GM04503 (cell line): ENCODE results near the gene SLC7A5.
"Not testable (repeated sequence)": the region's sequence is repeated elsewhere in the genome, so short reads cannot be mapped to it uniquely, and the experiment has no call there.

Experiments used
- DNase-seq: peaks from one replicate; pipeline ENCODE4 v3.0.0-alpha.2; 2012; ENCODE audit warnings: low read depth

SLC7A5 gene

DNA sequence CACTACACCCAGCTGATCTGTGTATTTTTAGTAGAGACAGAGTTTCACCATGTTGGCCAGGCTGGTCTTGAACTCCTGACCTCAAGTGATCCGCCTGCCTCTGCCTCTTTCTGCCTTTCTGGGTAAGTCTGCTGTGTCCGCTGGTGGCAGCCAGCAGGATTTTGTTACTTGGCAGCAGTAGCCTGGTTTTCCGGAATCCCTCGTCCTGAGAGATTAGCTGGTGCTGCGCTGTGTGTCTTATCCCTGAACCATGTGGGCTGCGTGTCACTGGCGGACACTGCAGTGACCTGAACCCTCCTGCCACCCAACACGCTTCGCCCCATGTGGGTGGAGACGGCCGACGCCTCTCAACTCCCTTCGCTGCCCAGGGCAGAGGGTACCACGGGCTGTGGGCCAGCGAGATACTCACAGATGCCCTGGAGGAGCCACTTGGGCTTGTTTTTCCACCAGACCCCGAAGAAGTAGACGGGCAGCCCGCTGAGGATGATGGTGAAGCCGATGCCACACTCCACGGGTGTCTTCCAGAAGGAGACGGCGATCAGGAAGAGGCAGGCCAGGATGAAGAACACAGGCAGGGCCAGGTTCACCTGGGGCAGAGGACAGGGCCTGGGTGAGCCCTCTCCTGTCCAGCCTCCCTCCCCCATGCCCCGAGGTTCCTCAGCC, 35.2 kb downstream of the SLC7A5 start:
- DNase-seq, result no peak

DNA sequence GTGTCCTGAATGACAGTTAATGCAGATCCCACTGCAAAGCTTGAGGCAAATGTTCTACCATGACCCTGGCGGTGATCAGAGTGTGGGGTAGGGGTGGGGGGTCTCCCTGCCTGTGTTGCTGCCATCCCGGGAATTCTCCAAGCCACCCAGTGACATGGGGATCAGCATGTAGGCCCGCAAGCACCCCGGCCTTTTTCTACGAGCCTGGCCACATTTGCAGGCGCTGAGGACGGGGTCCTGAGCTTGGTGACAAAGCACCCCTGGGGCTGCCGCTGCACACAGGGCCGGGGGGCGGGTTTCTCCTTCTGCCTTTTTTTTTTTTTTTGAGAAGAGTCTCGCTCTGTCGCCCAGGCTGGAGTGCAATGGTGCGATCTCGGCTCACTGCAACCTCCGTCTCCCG, 35.8 kb downstream of the SLC7A5 start:
- no peak for DNase-seq

DNA sequence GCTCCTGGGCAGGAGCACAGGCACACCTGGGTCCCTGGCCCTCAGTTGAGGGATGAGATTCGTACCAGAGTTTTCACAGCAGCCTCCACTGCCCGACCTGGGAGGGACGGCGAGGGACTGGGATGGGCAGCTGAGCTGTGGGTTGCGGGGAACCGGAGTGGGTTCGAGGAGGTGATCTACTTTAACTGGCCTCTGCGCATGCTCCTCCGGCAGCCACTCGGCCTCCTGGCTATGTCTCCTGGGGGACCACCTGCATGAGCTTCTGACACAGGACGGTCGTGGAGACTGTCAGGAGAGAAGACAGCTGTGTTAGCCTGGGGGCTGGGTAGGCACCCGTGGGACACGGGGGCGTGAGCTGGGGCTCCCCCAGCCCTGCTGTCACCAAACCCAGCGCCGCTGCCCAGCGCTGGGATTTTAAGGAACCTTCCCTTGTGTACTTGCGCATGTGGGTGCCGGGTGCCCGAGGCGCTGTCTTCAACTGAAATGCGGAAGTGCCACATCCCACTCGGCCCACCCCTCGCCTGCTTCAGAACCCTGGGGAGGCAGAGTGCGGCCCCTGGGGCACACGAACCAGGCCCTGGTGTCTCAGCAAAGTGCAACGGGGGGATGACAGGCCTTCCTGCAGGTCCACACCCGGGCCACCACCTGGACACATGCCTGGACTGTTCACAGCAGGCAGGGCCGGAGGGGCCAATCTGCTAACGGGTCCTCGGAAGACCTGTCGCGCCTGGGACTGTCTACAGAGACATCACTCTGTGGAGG, 36.4 kb downstream of the SLC7A5 start:
- no peak for DNase-seq

DNA sequence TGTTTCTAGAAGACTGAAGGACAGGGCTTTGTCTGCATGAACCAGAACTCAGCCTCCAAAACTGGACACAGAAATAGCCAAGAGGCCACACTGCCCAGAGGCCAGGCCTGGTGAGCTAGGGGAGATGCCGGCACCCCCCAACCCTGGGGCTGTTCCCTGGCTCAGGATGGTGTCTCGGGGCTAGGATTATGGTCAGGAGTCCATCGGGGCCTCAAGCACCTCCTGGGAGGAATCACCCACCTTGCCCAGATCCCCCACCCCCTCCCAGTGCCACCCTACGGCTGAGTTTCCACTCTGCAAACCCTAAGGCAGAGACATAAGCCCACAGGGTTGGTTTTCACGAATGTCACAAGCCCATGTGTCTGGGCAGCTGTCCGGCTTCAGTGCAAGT, 37.2 kb downstream of the SLC7A5 start:
- DNase-seq, result no peak

DNA sequence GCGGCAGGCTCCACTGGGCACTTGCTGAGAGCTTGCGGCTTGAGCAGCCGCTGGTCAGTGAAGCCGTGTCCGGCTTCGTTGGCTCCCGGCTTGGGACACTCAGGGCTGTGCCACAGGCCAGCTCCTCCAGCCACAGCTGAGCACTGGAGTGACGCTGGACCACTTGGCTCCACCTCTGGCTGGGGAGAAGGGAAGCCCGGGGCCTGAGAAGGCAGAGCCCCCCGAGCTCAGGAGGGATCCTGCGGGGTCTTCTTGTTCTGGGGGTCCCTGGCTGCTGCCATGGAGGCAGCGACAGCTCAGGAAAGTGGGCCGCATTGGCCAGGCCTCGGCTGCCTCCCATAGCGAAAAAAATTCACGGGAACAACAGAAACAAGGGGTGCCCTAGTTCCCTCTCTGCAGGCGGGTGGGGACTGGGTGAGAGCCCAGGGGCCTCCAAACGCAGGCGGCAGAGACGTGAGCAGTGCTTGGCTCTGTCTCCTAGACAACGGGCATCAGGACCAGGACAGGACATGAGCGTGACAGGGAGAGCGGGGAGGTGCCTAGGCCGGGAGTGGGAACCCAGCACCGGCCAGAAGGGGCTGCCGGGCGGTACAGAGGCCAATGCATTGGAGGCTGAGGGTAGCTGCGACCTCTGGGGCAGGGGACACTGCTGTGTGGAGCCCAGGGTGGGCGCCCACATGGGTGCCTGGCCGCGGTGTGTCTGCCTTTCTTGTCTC, 37.7 kb downstream of the SLC7A5 start:
- no peak for DNase-seq

DNA sequence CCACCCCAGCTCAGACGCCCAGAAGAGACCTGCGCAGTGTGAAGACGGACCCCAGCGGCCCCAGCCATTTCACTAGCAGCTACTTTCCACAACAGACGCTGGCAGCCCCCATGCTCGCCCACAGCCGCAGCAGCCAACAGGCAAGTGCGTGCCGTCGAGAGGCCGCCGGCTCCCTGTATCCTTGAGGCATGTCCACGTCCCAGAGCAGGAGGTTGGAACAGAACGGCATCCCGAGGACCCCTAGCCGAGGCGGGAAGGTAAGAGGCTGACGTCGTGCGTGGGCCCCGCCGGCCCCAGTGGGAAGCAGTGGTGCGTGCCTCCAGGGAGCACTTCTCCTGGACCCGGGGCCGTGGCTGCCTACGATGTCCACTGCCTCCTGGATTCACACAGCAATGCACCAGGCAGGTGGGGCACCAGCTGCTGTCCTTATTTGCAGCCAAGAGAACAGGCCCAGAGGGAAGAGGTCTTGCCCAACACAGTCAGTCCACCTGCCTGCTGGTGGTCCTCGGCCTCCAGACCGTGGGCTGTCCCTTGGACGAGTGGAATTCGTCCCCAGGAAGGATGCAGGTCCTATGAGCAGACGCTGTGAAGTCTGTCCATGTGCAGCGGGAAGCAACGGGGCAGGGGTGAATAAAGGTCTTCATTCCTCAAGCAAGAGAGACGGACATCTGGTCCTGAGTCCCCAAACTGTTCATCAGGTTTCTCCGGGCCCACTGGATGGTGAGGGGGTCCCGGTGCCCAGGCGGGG, 38.5 kb downstream of the SLC7A5 start:
- DNase-seq, result no peak

DNA sequence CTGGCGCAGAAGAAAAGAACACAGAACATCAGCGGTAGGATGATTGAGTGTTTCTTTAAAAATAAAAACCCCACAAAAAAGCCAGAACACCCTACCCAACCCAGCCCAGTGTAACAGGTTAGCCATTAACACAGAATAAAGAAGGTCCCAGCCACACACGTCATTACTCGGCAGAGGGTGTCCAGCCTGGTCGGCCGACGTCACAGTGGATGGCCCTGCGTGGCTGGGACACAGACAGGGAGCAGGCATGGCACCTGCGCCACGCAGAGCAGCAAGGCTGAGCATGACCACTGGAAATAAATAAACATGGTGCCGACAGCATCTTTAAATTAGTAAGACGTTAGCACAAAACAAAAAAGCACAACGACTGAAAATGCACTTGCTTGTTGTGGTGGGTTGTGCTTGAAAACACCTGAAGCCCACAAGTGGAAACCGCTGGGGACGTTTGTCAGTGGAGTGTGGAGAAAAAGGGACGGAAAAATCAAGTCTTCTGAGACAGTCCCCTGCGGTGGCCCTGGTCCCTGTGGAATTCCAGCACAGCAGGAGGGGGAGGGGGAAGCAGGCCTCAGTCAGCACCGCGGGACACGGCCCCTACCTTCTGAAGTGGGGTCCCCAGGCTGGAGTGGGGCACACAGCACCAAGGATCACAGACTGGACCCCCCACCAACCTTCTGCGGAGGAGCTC, 39.2 kb downstream of the SLC7A5 start:
- DNase-seq, result no peak

DNA sequence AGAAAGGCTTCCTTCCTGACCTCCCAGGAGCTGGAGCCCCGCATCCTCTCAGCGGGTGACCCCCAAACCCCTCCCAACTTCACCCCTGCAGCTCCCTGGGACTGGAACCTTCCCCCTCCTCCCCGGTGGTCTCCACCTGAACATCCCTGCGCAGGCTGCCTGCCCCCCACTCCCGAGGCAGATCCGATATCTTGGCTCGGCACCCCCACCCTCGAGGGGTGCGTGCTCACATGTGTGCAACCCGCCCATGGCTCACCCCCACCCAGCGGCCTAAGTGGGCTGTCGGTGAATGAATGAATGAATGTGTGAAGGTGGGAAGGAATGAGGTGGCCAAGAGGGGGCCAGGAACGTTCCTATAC, 39.7 kb downstream of the SLC7A5 start:
- DNase-seq, result no peak

DNA sequence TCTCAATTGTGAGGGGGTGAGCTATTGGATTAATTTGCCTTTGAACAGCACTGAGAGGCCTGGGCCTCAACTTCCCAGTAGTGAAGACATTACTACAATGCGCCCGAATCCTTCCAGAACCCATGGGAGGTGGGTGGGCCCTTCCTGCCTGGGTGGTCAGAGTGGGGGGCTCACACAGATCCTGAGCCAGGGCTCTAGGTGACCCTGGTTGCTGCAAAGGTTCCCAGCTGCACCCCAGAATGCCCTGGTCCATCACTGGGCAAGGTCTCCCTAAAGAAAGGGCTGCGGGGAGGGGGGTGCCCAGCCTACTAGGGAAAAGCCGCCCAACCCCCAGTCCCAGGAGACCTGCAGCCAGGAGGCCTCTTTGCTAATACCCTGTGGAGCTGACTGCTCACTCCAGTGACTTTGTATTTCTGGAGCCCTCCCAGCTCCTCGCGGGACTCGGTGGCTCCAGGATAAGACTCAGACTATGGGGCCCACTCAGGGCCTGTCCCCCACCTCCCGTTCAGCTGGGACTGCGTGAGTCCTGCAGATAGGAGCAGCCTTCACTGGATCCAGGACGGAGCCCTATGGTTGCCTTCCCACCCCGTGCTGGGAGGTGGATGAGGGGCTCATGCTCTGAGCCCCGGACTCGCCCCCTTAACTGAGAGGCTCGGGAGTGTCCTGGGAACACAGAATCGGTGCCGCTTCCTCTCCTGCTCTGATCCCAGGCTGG, 40.2 kb downstream of the SLC7A5 start:
- DNase-seq, result no peak

DNA sequence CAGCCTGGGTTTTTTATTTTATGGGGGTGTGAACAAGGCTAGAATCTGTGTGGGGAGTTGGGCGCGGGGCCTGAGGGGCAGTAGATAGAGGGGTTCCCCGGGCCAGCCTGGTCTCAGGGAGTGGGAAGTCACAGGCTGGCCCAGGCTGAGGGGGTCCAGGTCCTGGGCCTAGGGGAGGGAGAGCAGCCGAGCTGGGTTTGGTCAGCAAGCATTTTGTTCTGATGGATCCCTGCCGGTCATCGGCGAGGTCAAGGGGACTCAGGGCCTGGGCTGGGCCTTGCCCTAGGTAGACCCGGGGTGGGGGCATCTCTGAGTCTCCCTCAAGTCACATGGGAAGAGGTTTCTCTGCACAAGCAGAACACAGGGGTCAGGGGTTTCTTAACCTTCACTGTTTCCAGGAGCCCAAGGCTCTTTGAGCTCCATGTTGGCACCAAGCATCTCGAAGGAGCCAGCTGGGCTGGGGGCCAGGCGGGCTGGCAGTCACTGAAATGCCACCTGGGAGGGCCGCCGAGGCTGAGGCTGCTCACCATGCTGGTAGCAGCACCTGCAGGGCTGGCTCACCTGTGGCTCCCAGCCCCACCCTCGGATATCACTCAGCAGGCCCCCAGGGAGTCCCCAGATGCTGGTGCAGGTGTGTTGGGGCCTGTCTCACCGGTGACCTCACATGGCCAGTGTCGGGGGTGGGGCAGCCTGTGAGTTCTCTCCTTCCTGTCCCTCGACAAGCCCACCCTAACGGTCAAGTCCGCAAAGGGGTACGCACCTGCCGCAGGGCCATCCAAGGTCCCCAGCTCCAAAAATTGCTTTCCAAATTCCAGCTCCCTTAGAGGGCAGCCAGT, 41.0 kb downstream of the SLC7A5 start:
- DNase-seq, result no peak

DNA sequence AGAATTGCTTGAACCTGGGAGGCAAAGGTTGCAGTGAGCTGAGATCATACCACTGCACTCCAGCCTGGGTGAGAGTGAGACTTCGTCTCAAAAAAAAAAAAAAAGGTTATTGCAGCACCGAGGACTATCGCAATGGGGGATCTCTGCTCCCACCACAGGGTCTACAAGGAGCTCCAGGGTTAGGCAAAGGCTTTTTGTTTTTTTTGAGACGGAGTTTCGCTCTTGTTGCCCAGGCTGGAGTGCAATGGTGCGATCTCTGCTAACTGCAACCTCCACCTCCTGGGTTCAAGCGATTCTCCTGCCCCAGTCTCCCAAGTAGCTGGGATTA, 41.8 kb downstream of the SLC7A5 start:
- DNase-seq, result not testable (repeated sequence)

DNA sequence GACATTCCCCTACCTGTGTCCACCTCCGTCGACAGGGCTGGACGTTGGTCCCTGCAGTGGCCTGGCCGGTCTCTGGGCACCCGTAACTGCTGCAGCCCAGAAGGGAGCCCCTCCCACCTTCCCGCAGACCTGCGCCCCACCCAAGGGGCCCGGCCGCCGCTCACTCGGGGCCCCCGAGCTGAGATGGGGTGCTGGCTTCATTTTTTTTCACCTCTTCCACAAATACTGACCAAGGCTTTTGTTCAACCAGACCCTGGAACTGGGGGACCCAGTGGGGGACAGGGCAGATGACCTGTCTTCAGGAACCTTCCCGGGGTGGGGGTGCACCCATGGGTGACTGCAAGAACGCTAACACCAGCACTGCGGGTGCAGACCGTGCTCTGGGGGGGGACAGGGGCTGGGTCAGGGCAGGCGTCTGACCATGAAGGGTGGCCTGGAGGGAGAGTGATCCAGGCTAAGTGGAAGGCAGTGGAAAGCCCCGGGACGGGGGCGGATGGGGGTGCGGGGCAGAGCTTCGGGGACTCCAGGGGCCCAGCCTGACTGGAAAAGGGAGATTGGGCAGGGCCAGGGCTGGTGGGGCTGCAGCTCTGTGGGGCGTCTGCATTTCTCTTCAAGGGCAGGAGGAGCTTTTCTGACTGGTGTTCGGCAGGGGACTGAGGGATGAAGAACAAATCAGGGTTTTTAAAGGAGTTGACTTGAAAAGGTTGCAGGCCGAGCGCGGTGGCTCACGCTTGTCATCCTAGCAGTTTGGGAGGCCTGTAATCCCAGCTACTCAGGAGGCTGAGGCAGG, 42.3 kb downstream of the SLC7A5 start:
- DNase-seq, result no peak

DNA sequence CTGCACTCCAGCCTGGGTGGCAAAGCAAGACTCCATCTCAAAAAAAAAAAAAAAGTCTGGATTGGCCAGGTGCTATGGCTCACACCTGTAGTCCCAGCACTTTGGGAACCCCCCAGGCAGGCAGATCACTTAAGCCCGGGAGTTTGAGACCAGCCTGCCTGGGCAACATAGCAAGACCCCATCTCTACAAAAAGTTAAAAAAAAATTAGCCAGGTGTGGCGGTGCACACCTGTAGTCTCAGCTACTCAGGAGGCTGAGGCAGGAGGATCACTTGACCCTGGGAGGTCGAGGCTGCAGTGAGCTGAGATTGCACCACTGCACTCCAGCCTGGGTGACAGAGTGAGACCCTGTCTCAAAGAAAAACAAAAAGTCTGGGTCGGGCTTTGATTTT, 42.9 kb downstream of the SLC7A5 start:
- not testable (repeated sequence) for DNase-seq

DNA sequence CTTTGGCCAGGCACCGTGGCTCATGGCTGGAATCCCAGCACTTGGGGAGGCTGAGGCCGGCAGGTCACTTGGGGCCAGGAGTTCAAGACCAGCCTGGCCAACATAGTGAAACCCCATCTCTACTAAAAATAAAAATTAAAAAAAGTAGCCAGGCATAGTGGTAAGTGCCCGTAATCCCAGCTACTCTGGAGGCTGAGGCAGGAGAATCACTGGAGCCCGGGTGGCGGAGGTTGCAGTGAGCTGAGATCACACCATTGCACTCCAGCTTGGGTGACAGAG, 43.5 kb downstream of the SLC7A5 start:
- DNase-seq, result not testable (repeated sequence)

DNA sequence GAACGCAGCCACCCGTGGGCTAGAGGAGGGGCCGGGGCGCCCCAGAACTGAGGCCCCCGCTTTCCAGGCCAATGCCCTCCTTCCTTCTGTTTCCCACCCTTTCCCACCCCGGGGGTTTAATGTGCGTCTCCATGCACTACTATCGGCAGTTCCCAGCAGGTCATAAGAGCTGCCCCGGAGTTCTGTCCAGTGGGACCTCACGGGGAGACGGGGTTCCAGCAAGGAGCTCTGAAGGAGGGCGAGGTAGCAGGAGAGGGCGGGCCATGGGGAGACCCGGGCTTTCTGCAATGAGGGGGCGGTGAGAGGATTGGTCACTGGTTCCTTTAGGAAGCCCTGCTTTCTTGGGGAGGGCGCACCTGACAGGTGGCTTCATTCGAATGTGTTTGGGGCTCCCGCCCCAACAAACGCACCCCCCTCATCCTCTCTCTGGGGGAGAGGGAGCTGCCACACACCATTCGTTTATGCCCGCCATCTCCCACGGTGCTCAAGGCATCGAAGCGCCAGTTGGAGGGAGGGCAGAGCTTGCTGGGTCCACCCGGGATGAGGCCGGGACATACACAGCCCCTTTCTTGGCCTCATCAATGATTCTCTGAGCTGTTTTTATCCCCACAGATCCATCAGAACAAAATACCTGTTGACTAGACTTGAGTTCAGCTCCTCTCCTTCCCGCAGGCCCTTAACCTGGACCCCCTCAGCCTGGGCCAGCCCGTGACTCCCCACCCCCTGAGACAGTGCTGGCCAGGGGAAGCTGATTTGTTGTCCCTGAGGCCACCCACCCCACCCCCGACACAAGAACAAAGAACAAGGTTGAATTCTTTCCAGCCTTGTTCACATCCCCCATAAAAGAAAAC, 44.1 kb downstream of the SLC7A5 start:
- DNase-seq, result no peak

DNA sequence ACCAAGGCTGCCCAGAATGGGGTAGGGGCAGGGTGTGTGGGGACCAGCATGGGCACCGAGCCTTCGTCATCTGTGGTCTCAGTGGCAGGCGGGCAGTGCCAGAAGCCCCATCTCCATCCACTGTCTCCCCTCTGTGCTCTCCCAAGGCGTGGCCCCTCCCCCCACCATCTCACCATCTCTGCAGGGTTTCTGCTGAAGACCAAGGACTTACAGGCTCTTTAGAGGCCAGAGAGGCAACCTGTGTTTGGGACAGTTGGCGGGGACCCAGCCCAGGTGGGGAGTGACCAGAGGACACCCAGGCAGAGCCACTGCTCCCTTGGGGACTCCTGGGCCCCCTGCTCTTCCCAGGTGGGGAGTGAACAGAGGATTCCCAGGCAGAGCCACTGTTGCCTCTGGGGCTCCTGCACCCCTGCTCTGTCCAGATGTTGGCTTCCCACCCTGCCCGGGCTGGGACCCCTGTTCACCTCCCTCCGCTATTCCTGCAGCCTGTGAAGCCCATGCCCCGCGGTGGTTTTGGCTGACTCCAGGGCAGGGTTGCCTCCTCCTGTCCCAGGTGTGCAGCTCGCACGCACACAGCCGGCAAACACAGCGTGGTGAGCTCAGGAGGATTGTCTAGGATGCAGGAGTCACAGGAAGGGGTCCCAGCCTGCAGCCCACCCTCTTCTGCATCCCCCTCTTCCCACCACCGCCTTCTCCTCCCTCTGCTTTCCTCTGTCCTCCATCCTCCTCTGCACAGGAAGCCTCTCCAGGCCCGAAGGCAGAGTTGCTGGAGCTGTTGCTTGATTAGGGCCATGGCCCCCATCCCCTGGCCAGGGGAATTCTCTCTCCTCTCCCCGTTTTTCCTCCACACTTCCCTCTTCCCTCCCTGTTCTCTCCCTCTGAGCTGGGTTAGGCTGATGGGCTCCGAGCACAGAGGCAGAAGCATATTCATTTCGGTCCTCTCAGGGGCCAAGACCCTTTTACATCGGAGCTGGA, 45.0 kb downstream of the SLC7A5 start:
- no peak for DNase-seq

DNA sequence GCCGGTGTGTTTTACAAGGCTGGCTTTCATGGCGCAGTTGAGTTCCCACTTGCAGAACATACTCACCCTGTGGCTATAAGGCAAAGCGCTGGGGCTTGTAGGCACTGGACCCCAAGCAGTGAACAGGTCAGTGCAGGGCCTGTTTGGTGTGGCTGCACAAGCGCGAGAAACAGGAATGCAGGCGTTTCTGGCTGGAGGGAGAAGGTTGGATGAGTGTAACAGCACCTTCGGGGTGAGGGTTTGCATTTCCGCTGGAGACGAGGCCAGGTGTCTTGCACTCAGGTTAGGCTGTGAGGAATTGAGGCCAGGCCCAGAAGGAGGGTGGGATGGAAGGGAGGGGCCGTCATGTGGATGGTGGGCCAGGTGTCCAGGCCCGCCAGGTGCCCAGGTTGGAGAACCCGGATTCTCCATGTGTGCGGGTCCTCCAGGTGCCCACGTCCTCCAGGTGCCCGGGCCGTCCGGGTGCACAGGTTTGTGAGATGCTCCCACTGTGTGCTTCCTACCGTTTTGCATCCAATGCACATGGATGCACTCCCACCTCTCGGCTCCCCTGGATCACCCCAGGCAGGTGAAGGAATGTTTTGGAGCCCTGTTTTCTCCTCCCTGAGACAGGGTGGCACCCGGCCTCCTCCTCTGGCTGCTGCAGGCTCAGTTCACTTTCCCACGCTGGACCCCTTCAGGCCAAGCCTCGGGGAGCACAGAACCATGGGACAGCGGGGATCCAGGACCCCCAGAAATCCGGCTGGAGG, 46.0 kb downstream of the SLC7A5 start:
- no peak for DNase-seq
